GM19455 (cell line): Measurements from ENCODE around the gene ZP1.

Experiments
- ATAC-seq: cut with Tn5 transposase; IDR thresholded peaks from one replicate; pipeline ENCODE4 v1.9.1; 2021; ENCODE audit not compliant: unreplicated experiment

Gene ZP1

DNA sequence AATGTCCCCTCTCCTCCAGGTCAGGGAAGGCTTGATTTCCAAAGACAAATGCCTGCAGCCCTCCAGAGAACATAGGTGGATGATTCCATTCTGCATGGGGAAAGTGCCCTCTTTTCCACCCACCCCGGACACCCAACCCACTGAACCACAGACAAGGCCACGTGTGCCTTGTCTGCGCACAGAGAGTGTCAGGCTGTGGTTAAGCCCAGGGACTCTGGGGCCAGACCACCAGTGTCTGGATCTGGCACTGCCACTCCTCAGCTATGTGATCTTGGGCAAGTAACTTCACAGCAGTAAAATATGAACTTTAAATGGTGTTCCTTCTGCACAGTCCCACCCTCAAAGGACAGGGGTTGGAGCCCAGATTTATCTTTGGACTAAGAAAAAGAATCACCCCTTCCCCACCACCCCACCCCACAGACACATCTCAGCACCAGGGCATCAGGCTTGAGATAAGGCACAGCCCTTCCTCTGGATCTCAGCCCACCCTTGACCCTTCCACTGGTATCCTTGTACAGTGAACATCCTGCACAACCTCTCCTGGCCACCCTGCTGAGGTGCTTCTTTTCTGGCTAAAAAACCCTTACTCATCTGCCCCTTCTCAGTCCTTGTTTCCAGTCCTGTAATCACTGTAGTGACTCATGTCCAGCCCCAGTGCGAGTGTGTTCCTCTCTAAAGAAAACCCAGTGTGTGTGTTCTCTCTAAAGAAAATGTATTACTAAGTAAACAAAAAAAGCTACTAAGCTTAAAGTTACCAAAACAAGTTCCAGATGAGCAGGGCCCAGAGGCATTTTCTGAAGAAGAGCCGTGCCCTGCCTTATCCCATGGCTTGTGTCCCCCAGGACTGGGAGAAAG lies 9.7 kb upstream of the ZP1 start:
- no peak for ATAC-seq

DNA sequence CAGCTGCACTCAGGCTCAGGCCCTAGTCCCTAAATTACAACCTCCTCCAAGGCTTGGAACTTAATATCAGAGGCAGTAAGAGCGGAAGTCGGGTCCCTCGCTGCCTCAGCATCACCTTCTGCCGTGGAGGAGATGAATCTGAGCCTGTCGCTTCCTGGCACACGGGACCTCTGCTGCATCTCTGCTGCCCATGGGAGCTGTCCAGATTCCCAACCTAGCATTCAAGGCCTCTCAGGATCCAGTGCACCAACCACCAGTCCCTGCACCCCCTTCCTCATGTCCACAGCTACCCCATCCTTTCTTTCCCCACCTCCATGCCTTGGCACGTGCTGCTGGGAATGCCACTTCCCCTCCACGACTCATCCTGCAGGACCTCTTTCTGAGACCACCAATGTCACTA lies 9.1 kb upstream of the ZP1 start:
- no peak for ATAC-seq

DNA sequence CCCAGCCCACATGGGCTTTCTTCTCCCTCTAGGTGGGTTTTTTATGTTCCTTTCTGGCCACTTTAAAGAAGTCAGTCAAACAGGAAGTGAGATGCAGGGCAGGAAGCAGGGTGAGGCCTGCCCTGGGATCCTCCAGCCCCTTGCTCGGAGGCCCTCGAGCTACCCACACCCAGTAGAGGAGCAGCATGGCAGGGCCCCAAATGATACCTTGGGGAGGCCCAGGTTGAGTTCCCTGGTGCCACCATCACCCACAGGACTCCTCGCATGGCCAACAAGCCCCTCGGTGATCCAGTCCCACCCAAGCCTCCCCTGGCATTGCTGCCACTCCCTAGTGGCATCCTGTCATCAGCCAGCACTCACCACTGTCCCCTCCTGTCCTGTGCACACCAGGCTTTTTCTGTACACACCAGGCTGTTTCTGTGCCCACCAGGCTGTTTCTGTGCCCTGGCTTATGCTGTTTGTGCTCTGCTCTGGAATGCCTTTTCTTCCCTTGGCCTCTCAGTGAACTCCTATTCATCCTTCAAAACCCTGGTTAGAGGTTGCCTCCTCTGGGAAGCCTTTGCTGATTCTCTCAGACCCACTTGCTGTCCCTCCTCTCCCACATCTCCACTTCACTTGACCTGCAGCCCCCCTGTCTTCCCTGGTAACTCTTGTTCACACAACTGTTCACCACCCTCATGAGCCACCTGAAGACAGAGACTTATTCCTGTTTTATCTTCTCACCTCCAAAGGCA lies 8.4 kb upstream of the ZP1 start:
- no peak for ATAC-seq

DNA sequence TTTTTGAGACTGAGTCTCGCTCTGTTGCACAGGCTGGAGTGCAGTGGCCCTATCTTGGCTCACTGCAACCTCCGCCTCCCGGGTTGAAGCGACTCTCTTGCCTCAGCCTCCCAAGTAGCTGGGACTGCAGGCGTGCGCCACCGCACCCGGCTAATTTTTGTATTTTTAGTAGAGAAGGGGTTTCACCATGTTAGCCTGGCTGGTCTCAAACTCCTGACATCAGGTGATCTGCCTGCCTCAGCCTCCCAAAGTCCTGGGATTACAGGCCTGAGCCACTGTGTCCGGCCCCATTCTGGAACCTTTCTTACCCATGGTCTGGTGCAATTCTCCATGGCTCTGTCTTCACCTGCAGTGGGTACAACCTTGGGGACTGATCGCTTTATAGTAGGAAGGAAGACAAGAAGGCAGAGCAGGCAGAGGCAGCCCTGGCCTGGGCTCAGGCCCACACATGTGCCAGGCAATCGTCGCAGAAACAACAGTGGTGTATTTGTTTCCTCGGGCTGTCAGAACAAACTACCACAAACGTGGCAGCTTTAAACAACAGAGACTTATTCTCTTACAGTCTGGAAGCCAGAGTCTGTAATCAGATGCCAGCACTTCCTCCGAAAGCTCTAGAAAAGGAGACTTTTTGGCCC lies 7.6 kb upstream of the ZP1 start:
- ATAC-seq, result no peak

DNA sequence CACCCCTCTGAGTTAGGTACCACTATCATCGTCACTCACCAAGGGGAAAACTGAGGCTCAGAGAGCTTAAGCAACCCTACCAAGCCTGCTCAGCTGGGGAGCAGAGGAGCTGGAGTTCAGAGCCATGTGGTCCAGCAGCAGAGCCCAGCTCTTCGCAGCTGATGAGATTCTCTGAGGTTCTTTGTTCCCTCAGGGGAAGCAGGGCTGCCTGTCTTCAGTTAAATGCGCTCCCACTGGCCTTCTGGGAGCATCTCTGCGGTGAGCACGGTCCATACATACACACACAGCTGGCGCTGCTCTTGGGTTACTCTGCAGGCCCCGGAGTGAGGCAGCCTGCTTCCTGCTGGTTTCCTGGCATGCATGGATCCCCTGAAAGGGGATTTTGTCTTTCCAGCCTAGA lies 6.4 kb upstream of the ZP1 start:
- no peak for ATAC-seq

DNA sequence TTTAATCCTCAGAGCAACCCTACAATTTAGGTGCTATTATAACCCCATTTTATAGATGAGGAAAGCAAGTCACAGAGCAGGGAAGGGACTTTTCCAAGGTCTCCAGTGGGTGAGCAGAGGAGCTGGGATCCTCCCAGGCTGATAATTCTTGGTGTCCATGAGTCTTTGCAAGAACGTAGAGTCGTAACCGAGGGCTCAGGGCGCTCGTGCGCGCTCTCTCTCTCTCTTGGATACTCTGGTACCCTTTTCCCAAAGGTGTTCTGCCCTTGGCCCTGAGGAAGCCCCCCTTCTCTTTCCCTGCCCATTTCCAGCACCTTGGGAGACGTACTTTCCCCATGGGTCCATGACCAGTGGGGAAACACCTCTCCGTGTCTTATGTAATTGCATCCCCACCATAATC lies 5.2 kb upstream of the ZP1 start:
- no peak for ATAC-seq

DNA sequence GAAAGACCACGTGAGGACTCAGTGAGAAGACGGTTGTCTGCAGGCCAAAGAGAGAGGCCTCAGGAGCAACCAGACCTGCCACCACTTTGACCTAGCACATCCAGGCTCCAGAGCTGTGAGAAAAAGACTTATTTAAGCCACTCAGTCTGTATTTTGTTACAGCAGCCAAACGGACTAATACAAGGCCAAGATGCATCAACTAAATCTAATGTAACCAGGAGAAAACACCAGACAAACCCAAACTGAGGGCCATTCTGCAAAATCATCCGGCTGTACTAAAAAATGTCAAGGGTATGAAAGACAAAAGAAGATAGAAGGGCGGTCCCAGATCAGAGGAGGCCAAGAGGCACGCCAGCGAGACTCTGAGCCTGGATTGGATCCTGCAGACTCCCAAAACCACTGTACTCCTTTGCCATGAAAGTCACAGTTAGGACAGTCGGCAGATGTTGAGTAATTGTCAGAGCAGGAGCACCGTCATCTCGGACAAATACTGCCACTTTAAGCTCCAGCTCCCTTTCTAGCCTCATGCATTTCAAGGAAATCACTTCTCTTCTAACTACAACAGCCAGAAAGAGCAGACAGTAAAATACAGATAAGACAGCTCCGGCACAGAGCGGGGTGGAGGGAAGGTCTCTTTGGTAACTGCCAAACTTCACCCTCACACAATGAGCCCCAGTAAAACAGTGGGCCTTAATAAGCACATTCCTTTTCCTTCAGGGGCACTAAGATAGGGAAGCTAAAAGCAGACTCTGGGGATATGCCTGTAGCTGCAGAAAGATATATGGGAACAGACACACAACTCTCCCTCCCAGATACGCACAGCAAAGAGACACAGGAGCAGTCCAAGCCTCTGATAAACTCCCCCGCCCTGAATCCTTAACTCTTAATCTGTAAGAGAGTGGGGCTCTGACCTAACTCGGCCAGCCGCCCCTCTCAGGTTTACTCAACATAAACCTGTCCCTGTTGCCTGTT lies 3.5 kb upstream of the ZP1 start:
- ATAC-seq, result no peak

DNA sequence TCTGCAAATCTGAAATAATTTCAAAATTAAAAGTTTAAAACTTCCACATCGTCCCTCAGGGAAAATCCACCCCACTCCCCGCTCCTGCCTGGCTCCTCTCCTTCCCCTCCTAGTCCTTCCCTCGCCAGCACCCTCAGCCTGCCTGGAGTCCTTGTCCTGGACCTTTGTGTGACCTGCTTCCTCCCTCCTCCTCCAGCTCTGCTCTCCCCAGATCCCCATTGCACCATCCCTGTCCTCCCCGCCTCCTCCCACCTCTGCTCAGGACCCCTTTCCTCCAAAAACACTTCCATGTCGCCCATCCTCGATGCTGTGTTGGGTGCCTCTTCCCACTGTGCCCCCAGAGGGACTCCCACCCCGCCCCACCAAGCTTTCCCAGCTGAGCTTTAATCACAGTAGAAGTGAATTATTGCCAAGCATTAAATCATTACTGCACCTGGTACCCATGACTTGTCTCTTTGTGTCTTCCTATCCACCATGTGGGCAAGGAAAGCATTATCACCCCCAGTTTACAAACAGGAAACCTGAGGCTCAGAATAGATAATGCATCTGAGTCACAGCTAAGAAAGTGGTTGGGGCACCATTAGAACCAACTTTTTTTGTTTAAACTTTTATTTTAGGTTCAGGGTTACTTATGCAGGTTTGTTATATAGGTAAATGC lies 2.4 kb upstream of the ZP1 start:
- ATAC-seq, result no peak

DNA sequence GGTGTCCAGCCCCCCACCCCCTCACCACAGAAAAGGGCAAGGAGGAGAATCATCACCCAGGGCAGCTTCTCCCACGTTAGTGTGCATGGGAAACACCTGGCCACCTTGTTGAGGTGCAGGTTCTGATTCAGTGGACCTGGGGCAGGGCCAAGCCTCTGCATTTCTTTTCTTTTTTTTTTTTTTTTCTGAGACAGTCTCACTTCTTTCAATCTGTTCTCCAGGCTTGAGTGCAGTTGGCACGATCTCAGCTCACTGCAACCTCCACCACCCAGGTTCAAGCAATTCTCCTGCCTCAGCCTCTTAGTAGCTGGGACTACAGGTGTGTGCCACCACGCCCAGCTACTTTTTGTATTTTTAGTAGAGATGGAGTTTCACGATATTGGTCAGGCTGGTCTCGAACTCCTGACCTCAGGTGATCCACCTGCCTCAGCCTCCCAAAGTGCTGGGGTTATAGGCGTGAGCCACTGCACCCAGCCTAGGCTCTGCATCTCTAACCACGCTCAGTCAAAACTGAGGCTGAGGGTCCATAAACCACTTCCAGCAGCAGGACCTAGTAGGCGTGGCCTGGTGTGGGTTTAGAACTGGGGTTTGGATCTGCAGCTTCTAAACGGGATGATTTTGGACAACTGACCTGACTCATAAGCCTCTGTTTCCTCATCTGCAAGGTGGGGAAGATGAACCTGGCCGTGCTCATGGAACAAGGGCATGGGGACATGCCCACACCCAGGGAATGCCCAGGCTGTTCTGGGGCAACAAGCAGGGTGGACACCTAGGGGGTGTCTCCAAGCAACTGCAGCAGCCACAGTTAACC lies 734 bp downstream of the ZP1 start:
- ATAC-seq, result no peak

DNA sequence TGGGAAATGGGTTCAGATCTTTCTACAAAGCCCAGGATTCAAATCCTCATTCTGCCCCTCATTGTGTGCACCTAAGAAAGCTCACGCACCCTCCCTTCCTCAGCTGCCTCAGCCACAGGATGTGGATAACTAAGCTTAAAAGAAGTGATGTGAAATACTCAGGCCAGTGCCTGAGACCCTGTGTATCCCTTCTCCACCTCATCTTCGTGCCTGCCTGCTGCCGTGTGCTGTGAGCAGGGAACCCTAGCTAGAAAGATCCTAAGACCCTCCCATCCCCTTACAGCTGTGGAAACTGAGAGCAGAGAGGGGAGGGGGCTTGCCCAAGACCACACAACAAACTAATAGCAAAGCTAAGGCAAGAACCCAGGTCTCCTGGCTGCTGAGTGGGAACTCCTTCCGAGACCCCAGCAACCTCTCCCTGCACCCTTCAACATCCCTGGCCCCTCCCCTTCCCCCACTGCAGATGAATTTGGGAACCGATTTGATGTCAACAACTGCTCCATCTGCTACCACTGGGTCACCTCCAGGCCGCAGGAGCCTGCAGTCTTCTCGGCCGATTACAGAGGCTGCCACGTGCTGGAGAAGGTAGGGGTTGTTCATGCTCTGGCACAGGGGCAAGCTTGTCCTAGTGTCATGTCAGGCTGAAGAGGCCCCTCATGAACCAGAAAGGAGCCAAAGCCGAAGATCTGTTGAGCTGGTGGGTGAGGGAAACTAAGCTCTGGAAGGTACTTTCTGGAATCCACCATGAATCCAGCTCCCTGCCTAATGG lies 1.5 kb downstream of the ZP1 start:
- ATAC-seq, result no peak

DNA sequence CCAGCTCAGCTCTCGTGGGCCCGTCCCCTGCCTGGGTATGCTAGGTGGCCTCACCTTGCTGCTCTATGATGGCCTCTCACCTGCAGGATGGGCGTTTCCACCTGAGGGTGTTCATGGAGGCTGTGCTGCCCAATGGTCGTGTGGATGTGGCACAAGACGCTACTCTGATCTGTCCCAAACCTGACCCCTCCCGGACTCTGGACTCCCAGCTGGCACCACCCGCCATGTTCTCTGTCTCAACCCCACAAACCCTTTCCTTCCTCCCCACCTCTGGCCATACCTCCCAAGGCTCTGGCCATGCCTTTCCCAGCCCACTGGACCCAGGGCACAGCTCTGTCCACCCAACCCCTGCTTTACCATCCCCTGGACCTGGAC lies 2.1 kb downstream of the ZP1 start:
- ATAC-seq, result no peak

DNA sequence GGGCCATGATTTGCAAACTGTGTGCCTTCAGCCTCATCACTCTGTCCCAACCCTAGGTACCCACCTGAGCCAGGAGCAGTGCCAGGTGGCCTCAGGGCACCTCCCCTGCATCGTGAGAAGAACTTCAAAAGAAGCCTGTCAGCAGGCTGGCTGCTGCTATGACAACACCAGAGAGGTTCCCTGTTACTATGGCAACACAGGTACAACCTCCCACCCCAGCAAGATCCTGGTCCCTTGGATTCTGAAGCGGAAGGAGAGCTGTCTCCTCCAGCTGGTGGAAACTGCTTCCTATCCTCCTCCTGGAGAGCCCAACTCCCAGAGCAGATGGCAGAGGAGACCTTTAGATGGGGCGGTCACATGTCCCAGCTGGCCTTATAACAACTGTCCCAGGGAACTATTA lies 2.9 kb downstream of the ZP1 start:
- ATAC-seq, result no peak

DNA sequence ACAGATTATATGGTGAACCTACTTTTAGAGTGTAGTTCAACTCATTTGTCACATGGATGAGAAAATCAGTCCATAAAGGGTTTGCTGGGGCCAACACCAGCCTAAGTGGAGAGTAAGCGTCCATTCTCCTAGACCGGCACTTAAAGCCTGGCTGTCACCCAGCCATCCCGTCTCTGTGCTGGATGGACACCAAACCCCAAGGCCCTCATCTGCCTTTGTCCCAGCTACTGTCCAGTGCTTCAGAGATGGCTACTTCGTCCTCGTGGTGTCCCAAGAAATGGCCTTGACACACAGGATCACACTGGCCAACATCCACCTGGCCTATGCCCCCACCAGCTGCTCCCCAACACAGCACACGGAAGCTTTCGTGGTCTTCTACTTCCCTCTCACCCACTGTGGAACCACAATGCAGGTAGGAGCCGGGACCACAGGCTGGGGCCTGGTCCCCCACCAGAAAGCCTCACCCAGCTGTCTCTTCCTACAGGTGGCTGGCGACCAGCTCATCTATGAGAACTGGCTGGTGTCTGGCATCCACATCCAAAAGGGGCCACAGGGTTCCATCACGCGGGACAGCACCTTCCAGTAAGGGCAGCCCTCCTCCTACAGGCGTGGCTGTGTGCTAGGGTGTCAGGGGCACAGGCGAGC lies 3.5 kb downstream of the ZP1 start:
- ATAC-seq, result no peak

DNA sequence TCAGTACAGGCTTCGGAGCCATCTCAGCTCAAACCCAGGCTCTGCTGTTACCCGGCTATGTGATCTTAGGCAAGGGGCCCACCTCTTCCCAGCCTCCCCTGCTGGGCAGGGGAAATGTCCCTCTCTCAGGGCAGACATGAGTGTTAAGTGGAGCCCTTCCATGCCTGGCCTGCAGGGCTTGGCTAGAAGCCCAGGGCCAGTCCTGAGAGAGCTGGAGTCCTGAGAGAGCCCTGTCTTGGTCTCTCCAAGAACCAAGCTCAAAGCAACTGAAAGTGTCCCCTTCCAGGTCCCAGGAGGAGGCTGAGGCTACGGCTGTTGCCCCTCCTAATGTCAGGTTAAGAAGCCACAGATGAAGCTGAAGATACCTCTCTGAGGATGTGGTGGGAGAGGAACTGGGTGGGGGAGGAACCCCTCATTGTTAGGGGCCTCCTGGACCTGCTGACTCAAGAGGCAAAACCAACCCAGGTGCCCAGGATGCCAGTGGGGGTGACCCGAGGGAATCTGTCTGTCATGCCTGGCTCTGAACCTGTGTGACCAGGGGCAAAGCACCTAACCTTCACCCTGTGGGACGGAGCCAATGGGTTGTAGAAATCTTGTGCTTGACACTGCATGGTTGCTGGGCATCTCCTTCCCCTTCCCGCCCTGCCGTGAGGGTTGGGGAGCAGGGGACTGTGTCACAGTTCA lies 4.2 kb downstream of the ZP1 start:
- no peak for ATAC-seq

DNA sequence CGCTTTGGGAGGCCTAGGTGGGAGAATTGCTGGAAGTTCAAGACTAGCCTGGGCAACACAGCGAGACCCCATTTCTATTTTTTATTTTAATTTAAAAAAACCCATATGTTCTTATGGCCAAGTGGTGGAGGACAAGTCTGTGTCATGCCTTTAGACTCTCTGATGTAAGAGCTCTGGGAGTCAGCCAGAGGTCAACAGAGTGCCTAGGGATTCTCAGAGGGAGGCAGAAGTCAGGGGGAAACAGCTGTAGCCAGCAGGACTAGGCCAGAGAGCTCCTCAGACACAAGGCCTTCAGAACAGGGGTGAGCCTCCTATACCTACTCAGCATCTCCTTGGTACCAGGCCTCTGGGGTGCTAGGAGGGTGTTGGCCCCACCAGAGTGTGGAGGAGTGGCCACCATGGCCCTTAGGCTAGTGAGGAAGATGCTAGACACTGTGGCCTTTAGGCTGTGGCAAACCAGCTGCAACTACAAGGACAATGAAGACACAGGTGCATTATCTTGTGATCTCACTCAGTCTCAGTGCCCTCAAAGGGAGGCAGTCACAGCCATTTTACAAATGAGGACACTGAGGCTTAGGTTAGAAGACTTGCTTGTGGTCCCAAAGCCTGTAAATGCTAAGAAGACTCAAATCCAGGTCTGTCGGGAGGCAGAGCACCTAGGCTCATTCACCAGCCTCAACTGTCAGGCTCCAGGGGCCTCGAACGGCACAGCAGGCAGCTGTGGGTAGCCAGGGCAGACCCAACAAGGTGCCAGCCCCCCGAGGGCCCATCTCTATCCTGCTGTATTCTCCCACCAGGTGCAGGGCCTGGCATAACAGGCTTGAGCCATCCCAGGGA lies 5.0 kb downstream of the ZP1 start:
- no peak for ATAC-seq

DNA sequence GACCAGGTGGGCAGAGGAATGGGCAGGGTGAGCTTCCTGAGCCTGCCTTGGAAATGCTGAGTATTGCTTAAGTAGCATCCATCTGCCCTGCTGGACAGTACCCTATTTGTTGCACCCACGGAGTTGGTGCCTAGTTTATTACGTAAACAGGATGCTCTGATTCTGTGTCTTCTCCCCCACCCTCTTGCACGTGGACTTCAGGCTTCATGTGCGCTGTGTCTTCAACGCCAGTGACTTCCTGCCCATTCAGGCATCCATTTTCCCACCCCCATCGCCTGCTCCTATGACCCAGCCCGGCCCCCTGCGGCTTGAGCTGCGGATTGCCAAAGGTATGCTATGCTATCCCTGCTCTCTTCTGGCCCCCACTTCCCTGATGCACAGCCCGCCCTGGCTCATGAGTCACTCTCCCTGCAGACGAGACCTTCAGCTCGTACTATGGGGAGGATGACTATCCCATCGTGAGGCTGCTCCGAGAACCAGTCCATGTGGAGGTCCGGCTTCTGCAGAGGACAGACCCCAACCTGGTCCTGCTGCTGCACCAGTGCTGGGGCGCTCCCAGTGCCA lies 5.7 kb downstream of the ZP1 start:
- ATAC-seq, result no peak

DNA sequence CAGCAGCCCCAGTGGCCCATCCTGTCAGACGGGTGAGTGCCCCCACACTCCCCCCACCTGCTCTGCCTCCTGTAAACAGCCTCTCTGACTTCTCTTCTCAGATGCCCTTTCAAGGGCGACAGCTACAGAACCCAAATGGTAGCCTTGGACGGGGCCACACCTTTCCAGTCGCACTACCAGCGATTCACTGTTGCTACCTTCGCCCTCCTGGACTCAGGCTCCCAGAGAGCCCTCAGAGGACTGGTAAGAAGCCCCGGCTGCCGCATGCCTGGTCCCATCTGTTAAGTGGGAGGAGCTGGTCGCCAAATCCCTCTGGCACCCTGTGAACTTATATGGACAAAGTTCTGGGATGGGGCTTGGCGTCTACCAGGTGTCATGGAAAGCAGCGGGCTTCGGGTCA lies 6.2 kb downstream of the ZP1 start:
- ATAC-seq, result no peak
